Hippocampal formation (tissue), 2 donors: ENCODE measurements around the gene MIP.
"Not testable (repeated sequence)": the region's sequence is repeated elsewhere in the genome, so short reads cannot be mapped to it uniquely, and the experiment has no call there.

Experiments used
- DNase-seq, 2 donors: peaks; one replicate each; lab custom pipeline; 2025; lab: John Stamatoyannopoulos, UW

MIP gene

GRCh38 chr12:56410768-56411167 lies 43.7 kb downstream of the MIP start:
- DNase-seq = no peak

DNA sequence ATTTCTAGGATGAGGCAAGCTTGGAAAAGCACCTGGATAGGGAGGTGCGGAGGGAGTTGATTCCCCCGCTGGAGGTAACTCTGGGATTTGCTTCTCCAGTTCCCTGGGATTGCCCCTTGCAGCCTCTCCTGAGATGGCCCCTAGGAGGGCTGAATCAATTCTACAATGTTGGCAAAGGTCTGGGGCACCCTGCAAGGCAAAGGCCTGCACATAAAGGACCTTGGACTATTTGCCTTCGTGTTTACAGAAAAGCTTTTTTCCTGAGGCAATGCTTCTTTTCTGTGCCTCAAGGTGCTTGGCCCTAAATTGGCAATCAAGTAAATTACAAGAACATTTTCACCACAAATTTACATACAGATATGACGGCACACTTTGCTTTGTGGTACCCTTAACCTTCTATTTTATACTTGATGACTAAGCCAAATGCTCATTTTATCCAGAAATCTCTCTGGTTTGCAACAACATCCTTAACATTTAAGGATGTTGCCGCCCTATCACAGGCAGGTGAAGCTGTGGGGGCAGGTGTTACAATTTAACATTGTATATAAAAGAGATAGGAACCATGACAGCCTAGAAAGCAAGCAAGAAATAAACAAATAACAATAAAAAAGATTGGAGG lies 45.5 kb downstream of the MIP start:
- DNase-seq = no peak

GRCh38 chr12:56404227-56404626 lies 50.2 kb downstream of the MIP start:
- DNase-seq = not testable (repeated sequence)

- not testable (repeated sequence) for DNase-seq
Observed at GRCh38 chr12:56401612-56402011, 52.8 kb downstream of the MIP start.

- DNase-seq = not testable (repeated sequence)
Observed at GRCh38 chr12:56401125-56401524, 53.3 kb downstream of the MIP start.
